GM18507 (cell line): ENCODE measurements around the gene GDF10.
A peak's percentile ranks its signal among the peaks of the same experiment; 100 is the strongest.

ENCODE experiments used
- DNase-seq: peaks from one replicate; pipeline ENCODE4 v3.0.0; 2011; ENCODE audit warnings: low read depth; ENCODE audit not compliant: insufficient read length; ENCODE audit errors: extremely low spot score
- FAIRE-seq: peaks from 2 replicates; lab custom pipeline; 2011; peaks lifted over from hg19 to GRCh38; lab: Jason Lieb, UNC

Gene GDF10

GRCh38 chr10:47311193-47311931, 11.4 kb downstream of the GDF10 start:
- FAIRE-seq, result no peak

GRCh38 chr10:47311932-47312662, 12.1 kb downstream of the GDF10 start:
- peak; percentile 60 for DNase-seq
- FAIRE-seq, result no peak

More at GRCh38 chr10:47311193-47311931, 11.4 kb downstream of the GDF10 start:
- DNase-seq, result no peak

GRCh38 chr10:47312663-47312995, 12.6 kb downstream of the GDF10 start:
- FAIRE-seq (no peak), DNase-seq (no peak)

GRCh38 chr10:47314416-47314970, 14.5 kb downstream of the GDF10 start:
- no peak for DNase-seq
- no peak for FAIRE-seq

GRCh38 chr10:47315421-47315820, 15.4 kb downstream of the GDF10 start:
- DNase-seq (no peak), FAIRE-seq (no peak)

- FAIRE-seq (no peak), DNase-seq (no peak)
These were observed 16.1 kb downstream of the GDF10 start for GRCh38 chr10:47316131-47316530.

- no peak for DNase-seq
- FAIRE-seq, result no peak
These were observed 17.3 kb downstream of the GDF10 start for GRCh38 chr10:47317251-47317650.

- FAIRE-seq, result no peak
- no peak for DNase-seq
These were observed 18.7 kb downstream of the GDF10 start for GRCh38 chr10:47318706-47319105.

- DNase-seq (no peak), FAIRE-seq (no peak)
These were observed 19.8 kb downstream of the GDF10 start for GRCh38 chr10:47319784-47320183.

GRCh38 chr10:47320812-47321211, 20.8 kb downstream of the GDF10 start:
- no peak for FAIRE-seq

GRCh38 chr10:47321521-47322195, 21.7 kb downstream of the GDF10 start:
- FAIRE-seq, result no peak
- no peak for DNase-seq

More at GRCh38 chr10:47320812-47321211, 20.8 kb downstream of the GDF10 start:
- no peak for DNase-seq

- DNase-seq (no peak), FAIRE-seq (no peak)
These were observed 22.5 kb downstream of the GDF10 start, which contains the start of gene GDF2 for GRCh38 chr10:47322300-47323061. TSS of gene GDF2 (plus strand) at chr10:47322454. CDS start at chr10:47322669, 215 bp downstream.

- FAIRE-seq (no peak), DNase-seq (no peak)
These were observed 23.1 kb downstream of the GDF10 start for GRCh38 chr10:47323087-47323486.

GRCh38 chr10:47323636-47324296, 23.8 kb downstream of the GDF10 start:
- DNase-seq, result no peak
- FAIRE-seq, result no peak

- FAIRE-seq (no peak), DNase-seq (no peak)
These were observed 25.6 kb downstream of the GDF10 start for GRCh38 chr10:47325303-47326291.

GRCh38 chr10:47326306-47326926, 26.4 kb downstream of the GDF10 start:
- no peak for FAIRE-seq
- DNase-seq, result no peak

- FAIRE-seq, result no peak
These were observed 26.9 kb downstream of the GDF10 start for GRCh38 chr10:47326927-47327330.

More at GRCh38 chr10:47326927-47327330, 26.9 kb downstream of the GDF10 start:
- DNase-seq, result no peak
